Hematopoietic multipotent progenitor cell treated with erythropoietin and hydrocortisone succinate and interleukin-3 and kit ligand, for 4 days (in vitro differentiated cells): ENCODE results near the gene TMEM237.
A peak's percentile ranks its signal among the peaks of the same experiment; 100 is the strongest.

ENCODE experiments used
- DNase-seq: peaks from one replicate; pipeline ENCODE4 v3.0.0-alpha.2; 2015

TMEM237 gene

GRCh38 chr2:201639205-201639604, 4.1 kb downstream of the TMEM237 start:
- no peak for DNase-seq

DNA sequence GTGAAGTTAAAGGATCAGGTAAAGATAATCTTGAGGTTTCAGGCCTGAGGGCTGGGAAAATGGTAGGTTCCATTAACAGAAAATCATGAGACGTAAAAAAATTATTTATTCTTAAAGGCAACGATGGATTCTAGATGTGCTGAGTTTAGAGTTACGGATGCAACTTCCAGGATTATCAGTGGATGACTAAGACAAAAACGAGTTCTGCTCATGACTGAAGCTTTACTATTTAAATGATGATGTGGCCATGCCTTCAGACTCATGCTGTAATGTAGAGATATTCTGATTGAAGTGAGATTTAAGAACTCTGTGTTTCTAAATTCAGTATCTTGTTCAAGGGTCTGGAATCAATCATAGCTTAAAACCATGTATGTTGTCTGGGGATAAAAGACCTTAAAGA, 5.0 kb downstream of the TMEM237 start:
- DNase-seq: no peak

GRCh38 chr2:201633661-201634249, 9.5 kb downstream of the TMEM237 start:
- DNase-seq: no peak

- no peak for DNase-seq
Measured at GRCh38 chr2:201631041-201631440, 12.3 kb downstream of the TMEM237 start.

DNA sequence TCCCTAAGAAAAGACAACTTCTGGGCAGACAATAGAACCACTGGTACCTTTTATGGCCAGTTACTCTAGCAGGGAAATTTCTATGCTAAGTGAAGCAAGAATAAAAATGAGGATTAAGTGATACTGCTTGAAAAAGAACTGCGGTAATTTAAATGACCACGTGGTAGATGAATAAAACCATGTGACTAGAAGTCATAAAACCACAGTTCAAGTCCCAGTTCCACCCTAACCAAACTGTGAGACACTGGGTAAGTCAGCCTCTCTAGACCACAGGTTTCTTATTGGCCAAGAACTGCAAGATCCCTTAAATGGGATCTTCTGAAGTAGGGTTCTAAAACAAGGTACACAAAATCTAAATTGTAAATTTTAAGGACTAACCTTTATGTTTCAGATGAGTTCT, 12.7 kb downstream of the TMEM237 start:
- DNase-seq: no peak

DNA sequence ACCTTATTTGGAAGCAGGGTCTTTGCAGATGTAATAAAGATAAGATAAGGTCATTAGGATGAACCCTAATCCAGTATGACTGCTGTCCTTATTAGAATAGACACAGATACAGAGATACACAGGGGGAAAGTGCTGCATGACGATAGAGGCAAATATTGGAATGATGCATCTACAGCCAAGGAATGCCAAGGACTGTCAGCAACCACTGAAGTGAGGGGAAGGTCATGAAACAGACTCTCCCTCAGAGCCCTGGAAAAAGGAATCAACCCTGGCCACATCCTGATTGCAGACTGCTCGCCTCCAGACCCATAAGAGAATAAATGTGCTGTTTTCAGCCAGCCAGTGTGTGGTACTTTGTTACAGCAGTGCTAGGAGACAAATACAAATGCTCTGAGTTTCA, 14.8 kb downstream of the TMEM237 start:
- DNase-seq: no peak

- DNase-seq: no peak
Measured at GRCh38 chr2:201622306-201622970, 20.9 kb downstream of the TMEM237 start.

- no peak for DNase-seq
Measured at GRCh38 chr2:201621293-201621999, 21.9 kb downstream of the TMEM237 start.

GRCh38 chr2:201618744-201619662, 24.3 kb downstream of the TMEM237 start:
- peak; percentile 59 for DNase-seq

DNA sequence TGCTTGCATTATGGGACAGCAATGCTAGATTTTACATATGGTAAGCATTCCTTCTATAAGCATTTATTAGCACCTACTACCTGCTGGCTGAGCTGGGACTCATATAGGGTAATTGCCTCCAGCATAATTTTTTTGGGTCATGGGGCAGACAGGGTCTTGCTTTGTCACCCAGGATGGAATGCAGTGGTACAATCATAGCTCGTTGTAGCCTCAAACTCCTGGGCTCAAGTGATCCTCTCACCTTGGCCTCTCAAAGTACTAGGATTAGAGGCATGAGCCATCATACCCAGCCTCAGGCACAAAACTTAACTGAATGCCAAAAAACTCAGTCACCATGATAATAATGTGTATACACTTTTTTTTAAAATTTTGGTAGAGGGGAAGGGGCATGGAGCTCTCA, 35.3 kb downstream of the TMEM237 start:
- DNase-seq: no peak

GRCh38 chr2:201607568-201607967, 35.7 kb downstream of the TMEM237 start:
- no peak for DNase-seq

DNA sequence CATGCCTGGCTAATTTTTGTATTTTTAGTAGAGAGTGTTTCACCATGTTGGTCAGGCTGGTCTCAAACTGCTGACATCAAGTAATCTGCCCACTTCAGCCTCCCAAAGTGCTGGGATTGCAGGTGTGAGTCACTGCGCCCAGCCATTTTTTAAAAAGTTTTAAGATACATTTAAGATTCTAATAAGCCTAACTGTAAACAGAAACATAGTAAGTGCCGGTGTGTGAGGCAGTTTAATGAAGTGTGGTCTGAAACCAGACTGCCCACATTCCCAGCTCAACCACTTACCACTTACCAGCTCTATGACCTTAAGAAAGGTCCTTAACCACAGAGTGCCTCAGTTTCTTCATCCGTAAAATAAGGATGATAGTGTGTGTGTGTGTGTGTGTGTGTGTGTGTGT, 42.4 kb downstream of the TMEM237 start:
- DNase-seq: no peak

GRCh38 chr2:201597397-201597796, 45.9 kb downstream of the TMEM237 start:
- no peak for DNase-seq

GRCh38 chr2:201580486-201580885, 62.8 kb downstream of the TMEM237 start:
- peak; percentile 9 for DNase-seq

- no peak for DNase-seq
Measured at GRCh38 chr2:201579536-201579935, 63.8 kb downstream of the TMEM237 start.

GRCh38 chr2:201575971-201576370, 67.3 kb downstream of the TMEM237 start:
- peak; percentile 12 for DNase-seq

DNA sequence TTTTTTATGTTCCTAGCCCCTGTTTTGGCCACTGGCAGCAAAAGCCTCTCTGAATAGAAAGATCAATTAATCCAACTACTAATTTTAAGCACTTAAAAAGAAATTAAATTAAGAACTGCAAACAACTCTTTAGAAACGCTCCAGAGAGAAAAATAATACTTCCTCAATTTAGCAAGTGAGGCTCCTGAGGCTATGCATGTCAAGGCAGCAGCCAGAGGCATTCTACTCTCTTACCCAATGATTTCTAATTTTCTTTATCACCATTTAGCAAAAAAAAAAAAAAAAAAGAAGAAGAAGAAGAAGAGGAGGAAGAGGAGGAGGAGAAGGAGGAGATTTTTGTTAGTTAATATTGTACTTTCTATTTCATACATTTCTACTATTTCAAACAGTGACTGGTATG, 68.5 kb downstream of the TMEM237 start:
- peak; percentile 46 for DNase-seq

DNA sequence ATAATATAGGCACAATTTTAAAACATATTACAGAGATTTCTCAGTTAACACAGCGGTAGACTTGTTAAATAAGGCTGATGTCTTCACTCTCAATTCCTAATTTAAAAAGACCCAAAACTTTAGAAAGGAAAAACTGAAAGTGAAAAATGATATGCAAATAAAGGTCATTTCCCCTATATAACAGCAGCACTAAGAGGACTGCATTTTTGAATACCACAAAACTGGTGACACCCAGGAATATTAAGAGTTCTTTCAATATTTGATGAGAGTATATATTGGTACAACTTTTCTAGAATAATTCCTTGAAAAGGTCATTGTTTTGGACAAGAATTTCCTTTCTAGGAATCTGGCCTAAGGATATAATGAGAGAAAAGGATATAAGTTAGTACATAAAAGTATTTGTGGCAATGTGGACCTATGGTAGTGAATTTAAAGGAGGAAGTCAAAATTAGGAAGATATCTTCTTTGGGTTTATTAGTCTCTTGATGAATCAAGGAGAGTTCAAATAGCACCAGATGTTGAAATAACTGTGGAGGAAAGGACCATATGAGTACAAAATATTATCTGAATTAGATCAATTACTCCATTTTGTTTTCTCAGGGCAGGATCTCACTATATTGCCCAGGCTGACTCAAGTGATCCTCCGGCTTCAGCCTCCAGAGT, 70.3 kb downstream of the TMEM237 start:
- DNase-seq: no peak
